ENCODE data around the gene IGSF21.

DNA sequence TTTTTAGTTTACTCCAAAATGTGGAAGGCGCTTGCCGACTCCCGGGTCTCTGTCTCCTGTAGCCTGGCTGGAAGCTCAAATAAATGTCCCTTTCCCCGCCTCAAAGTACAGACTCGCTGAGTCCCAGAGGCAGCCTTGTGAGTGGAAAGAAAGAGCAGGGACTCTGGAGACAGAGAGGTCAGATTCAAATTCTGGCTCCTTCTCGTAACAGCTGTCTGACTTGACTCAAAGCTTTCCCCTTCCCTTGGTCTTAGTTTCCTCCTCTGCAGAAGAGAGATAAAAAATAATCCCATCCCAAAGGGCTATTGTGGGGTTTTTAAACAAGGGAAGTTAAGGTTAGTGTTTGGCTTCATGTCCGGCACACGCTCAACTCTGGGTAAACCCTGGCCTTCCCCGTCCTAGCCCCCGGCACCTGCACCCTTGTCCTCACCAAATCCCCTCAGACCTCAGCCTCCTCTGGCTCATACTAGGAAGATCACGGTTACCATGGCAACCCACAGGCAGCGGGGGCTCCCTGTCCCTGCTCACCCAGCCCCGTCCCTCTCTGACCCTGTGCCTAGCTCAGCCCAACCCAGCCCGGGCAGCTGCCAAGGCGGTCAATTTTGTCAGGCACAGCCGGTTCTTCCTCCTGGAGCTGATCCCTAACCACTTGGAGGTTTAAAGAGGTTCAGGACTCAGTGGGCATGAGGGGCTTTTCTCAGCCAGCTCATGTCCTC, 49.2 kb upstream of the IGSF21 start:
- TF ChIP-seq POLR2AphosphoS5 (IDR thresholded peaks at IDR 0.05; ENCODE audit: borderline replicate concordance, low read depth, low read length) (no peak), EZH2 (IDR thresholded peaks at IDR 0.05) (no peak)

Measured in SK-N-MC (cell line).